Measurements from ENCODE around the gene PRKCA.

DNA sequence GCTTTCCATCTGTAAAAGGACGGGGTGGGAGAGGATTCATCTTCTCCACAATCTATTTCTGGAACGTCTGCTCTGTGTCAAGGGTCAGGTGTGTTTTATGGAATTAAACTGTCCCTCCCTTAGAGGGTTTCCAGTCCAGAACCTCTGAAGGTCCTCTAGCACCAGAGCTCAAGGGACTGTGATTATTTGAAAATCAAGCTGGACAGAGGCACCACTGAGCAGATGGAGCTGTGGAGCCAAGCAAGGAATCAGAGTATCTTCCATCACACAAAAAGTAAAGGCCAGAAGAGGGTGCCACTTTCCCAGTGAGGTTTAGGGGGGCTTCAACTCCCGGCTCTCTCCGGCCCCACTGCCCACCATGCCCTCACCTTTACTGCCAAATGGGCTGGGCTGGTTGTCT is 539.3 kb downstream of the PRKCA start:
- TF ChIP-seq CTCF (conservative IDR thresholded peaks at IDR 0.05; ENCODE audit: low read length) (no peak), EZH2phosphoT487 (IDR thresholded peaks at IDR 0.05; ENCODE audit: borderline replicate concordance) (no peak)
